ENCODE results near the gene RHOBTB3. TPM values are rescaled to one million over a fixed set of nuclear protein-coding genes. Genes with fewer than 3 reads are reported as not detected.

The RHOBTB3 gene
- total RNA-seq, 4 donors from 2014 or later: 58.7 to 85.7 (median 68.0) TPM

DNA sequence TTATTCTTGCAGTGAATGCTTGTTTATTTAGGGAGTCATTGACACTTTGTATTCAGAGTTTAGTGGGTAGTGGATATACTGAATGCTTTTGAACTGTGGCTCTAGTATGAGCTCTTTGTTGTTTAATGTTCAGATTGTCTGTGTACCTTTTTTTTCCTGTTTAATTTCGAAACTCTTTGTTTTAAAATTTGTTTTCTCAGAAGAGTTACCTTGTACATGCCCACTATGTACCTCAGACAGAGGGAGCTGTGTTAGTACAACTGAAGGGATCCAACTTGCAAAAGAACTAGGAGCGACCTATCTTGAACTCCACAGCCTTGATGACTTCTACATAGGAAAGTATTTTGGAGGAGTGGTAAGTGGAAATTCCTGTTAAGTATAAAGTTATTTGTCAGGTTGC is 17.0 kb downstream of the RHOBTB3 start:
- Histone ChIP-seq H3K4me3 (replicated peaks in 1 of 3) (no peak overlapping the region), H3K27me3 (no peaks in the 10 kb centered on the region), H3K4me1 (peaks cover 33 to 36% of the 10 kb centered on the region in 2 donors), H3K27ac (peak overlapping the region; percentile 69 to 85 (median 84)), H3K9me3 (no peaks in the 10 kb centered on the region), H3K36me3 (peaks cover 0 to 2% of the 10 kb centered on the region in 2 donors)
- DNase-seq: no peak
- 28 to 52% methylated on average over 2 of the region's 2 CpGs for WGBS, 2 donors
- intact Hi-C loops (cut with DNase I): no loop called here
- no peak for TF ChIP-seq POLR2A (IDR thresholded peaks at IDR 0.05)
- TF ChIP-seq, protein P1, sequence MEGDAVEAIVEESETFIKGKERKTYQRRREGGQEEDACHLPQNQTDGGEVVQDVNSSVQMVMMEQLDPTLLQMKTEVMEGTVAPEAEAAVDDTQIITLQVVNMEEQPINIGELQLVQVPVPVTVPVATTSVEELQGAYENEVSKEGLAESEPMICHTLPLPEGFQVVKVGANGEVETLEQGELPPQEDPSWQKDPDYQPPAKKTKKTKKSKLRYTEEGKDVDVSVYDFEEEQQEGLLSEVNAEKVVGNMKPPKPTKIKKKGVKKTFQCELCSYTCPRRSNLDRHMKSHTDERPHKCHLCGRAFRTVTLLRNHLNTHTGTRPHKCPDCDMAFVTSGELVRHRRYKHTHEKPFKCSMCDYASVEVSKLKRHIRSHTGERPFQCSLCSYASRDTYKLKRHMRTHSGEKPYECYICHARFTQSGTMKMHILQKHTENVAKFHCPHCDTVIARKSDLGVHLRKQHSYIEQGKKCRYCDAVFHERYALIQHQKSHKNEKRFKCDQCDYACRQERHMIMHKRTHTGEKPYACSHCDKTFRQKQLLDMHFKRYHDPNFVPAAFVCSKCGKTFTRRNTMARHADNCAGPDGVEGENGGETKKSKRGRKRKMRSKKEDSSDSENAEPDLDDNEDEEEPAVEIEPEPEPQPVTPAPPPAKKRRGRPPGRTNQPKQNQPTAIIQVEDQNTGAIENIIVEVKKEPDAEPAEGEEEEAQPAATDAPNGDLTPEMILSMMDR (IDR thresholded peaks at IDR 0.05): peak in 1 of 6 experiments; percentile 6

- intact Hi-C loops (cut with DNase I): no loop called here
- 54 to 68% methylated on average over 2 of the region's 2 CpGs for WGBS, 2 donors
- H3K4me1 ChIP-seq: peaks cover 15 to 17% of the 10 kb centered on the region in 2 donors
- no peak overlapping the region for H3K27ac ChIP-seq
- no peak for TF ChIP-seq POLR2A (IDR thresholded peaks at IDR 0.05)
- TF ChIP-seq, protein P1 (IDR thresholded peaks at IDR 0.05): no peak
- no peaks in the 10 kb centered on the region for H3K27me3 ChIP-seq
- H3K9me3 ChIP-seq: no peaks in the 10 kb centered on the region
- DNase-seq: no peak
- H3K4me3 ChIP-seq (replicated peaks in 1 of 3): no peak overlapping the region
- peaks cover 0 to 6% of the 10 kb centered on the region in 2 donors for H3K36me3 ChIP-seq
Observed at GRCh38 chr5:95754545-95754944, 23.4 kb downstream of the RHOBTB3 start.

GRCh38 chr5:95759005-95759404 is 27.9 kb downstream of the RHOBTB3 start:
- no peak overlapping the region for H3K4me3 ChIP-seq (replicated peaks in 1 of 3)
- intact Hi-C loops (cut with DNase I): no loop called here
- TF ChIP-seq, protein P1 (IDR thresholded peaks at IDR 0.05): no peak
- TF ChIP-seq POLR2A (IDR thresholded peaks at IDR 0.05): peak in 1 of 2 donors; percentile 39
- peak overlapping the region; percentile 30 to 97 (median 85) for H3K27ac ChIP-seq
- no peaks in the 10 kb centered on the region for H3K27me3 ChIP-seq
- H3K4me1 ChIP-seq: peaks cover 36 to 41% of the 10 kb centered on the region in 2 donors
- H3K9me3 ChIP-seq: no peaks in the 10 kb centered on the region
- peak; percentile 48 to 71 for DNase-seq
- WGBS, 2 donors: 60 to 67% methylated on average over 10 of the region's 10 CpGs
- peaks cover 0 to 3% of the 10 kb centered on the region in 2 donors for H3K36me3 ChIP-seq

- peaks cover 0 to 3% of the 10 kb centered on the region in 2 donors for H3K36me3 ChIP-seq
- H3K9me3 ChIP-seq: no peaks in the 10 kb centered on the region
- peaks cover 36 to 41% of the 10 kb centered on the region in 2 donors for H3K4me1 ChIP-seq
- intact Hi-C loops (cut with DNase I): no loop called here
- H3K4me3 ChIP-seq (replicated peaks in 1 of 3): no peak overlapping the region
- 33 to 38% methylated on average over 2 of the region's 2 CpGs for WGBS, 2 donors
- TF ChIP-seq, protein P1 (IDR thresholded peaks at IDR 0.05): peak in 1 of 6 experiments; percentile 5
- no peak for TF ChIP-seq POLR2A (IDR thresholded peaks at IDR 0.05)
- no peaks in the 10 kb centered on the region for H3K27me3 ChIP-seq
- DNase-seq: no peak
- peak overlapping the region; percentile 30 to 97 (median 85) for H3K27ac ChIP-seq
Observed at GRCh38 chr5:95759634-95760033, 28.5 kb downstream of the RHOBTB3 start.

DNA sequence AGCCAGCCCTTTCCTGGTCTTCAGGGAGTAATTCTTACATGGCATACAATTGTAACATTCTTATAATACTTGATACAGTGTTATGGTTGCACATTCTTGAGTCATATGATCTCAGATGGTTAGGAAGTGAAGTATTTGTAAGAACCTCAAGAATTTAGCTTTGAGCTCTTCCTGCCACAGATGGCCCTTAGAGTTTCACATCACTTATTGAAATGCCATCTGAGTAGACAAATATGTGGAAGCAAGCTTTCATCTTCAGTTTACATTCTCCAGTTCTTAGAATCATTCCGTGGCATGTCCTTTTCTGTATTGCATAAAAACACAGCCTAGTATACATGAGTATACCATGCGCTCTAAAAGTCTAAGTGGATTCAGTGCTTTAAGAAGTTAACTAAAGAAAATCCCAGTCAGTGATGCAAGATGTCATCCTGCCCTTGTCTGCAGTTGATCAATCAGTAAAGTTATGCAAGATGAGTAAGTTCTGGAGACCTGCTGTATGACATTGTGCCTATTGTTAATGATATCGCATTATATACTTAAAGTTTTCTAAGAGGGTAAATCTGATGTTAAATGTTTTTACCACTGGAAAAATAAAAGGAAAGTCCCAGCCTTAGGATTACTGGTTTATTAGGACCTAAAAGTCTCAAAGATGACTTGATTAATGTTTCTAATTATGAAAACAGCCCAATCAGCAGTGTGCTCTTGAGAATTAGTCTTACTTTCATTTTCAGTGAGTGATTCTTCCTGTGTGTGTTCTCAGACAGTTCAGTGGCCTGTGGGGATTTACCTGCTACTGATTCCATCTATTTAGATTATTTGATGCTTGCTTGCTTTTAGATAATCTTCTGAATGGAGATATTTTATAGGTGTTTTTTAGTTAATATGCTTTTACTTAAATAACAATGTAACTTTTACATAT is 29.4 kb downstream of the RHOBTB3 start:
- Histone ChIP-seq H3K4me3 (replicated peaks in 1 of 3) (no peak overlapping the region), H3K9me3 (no peaks in the 10 kb centered on the region), H3K27me3 (no peaks in the 10 kb centered on the region), H3K36me3 (peaks cover 0 to 2% of the 10 kb centered on the region in 2 donors), H3K27ac (peak overlapping the region; percentile 30 to 97 (median 85)), H3K4me1 (peaks cover 36 to 41% of the 10 kb centered on the region in 2 donors)
- 50 to 61% methylated on average over 3 of the region's 3 CpGs for WGBS, 2 donors
- no peak for DNase-seq
- TF ChIP-seq, protein P1 (IDR thresholded peaks at IDR 0.05): no peak
- peak in 1 of 2 donors; percentile 33 for TF ChIP-seq POLR2A (IDR thresholded peaks at IDR 0.05)
- intact Hi-C loops (cut with DNase I): no loop called here

Measured in thyroid gland (tissue), 4 donors.